GM12875 (cell line): ENCODE data around the gene COL23A1.

Source experiments
- H3K4me3 ChIP-seq: one replicate; pipeline ENCODE4 v1.5.1; 2011; ENCODE audit warnings: low read depth, low read length, control low read depth
- TF ChIP-seq, protein P1 (sequence below): IDR thresholded peaks from 2 replicates; pipeline ENCODE4 v1.5.1; 2011; ENCODE audit warnings: low read depth, mild to moderate bottlenecking, control low read depth, inconsistent platforms, low read length, moderate library complexity, borderline replicate concordance; ENCODE audit not compliant: insufficient read depth

COL23A1 gene

DNA sequence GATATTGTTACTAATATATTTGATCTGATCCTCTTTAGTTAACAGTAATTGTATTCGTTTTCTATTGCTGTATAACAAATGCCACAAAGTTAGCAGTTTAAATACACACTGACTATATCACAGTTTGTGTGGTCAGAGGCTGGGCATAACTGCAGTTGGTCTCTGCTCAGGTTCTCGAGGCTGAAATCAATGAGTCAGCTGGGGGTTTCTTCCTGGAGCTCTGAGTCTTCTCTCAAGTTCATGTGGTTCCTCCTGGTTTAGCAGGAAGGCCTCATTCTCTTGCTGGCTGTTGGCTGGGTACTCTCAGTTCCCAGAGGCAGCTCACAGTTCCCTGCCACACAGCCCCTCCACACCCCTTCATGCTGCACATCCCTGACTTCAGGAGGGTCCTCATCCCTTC lies 20.7 kb downstream of the COL23A1 start:
- H3K4me3 ChIP-seq, result no peak overlapping the region
- TF ChIP-seq, protein P1, sequence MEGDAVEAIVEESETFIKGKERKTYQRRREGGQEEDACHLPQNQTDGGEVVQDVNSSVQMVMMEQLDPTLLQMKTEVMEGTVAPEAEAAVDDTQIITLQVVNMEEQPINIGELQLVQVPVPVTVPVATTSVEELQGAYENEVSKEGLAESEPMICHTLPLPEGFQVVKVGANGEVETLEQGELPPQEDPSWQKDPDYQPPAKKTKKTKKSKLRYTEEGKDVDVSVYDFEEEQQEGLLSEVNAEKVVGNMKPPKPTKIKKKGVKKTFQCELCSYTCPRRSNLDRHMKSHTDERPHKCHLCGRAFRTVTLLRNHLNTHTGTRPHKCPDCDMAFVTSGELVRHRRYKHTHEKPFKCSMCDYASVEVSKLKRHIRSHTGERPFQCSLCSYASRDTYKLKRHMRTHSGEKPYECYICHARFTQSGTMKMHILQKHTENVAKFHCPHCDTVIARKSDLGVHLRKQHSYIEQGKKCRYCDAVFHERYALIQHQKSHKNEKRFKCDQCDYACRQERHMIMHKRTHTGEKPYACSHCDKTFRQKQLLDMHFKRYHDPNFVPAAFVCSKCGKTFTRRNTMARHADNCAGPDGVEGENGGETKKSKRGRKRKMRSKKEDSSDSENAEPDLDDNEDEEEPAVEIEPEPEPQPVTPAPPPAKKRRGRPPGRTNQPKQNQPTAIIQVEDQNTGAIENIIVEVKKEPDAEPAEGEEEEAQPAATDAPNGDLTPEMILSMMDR, result no peak

DNA sequence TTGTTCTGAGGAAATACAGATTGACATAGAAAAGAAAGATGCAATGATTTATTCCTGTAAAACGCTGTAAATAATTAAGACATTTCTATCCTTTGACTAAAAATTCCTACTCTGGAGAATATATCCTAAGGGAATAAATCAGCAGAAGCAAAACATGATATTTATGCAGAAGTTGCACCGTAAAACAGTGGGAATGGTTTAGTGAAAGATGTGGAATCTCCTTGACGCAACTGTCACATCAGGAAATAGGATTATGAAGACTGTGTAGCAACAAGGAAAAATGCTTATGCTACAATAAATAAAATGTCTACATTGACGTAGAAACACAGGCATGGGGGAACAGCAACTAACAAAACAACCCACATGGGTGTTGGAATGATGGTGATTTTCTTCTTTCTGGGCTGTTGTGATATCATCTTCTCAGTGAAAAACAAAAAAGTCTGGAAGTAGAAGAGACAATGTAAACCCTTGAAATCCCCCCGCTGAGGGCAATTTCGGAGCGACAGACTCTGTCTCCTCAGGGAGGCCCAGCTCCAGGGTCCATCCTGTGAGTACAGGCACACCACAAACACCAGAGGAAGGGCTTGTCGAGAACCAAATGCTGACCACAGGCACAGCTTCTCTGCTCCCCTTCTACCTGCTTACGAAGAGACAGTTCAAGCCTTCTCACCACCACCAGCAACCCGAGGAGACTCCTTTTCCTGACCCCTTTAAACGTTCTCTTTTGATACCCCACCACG lies 25.2 kb downstream of the COL23A1 start:
- no peak overlapping the region for H3K4me3 ChIP-seq
- TF ChIP-seq, protein P1, result no peak

DNA sequence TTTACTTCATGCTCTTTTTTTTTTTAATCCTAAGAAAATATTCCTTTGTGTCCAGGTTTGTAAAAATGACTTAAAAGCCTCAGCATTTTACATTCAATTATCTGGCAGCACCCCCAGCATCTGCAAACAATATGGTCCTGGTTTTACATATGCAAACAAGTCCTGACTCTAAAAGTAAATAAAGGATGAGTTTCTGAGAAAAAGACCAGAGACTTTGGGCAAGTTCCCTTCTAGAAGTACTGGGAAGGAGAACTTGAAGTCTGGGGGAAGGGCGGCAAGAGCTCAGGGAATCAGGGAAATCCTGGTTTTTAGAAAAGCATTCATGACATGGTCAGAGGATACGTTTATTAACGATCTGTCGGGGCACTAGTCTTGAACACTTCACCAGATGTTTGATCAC lies 25.8 kb downstream of the COL23A1 start:
- TF ChIP-seq, protein P1, result no peak
- no peak overlapping the region for H3K4me3 ChIP-seq

DNA sequence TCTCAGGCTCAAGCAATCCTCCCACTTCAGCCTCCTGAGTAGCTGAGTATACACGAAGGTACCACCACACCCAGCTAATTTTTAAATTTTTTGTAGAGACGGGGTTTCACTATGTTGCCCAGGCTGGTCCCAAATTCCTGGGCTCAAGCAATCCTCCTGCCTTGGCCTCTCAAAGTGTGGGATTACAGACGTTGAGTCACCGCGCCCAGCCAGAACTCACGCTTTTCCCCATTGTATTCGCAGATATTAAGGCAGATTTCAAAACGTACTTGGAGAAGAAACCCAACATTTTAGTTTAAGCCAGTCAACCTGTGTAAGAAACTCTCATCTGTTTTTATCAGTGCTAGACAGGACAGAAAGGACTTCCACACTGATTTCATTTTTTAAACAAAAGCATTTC lies 26.6 kb downstream of the COL23A1 start:
- TF ChIP-seq, protein P1, result no peak
- no peak overlapping the region for H3K4me3 ChIP-seq

DNA sequence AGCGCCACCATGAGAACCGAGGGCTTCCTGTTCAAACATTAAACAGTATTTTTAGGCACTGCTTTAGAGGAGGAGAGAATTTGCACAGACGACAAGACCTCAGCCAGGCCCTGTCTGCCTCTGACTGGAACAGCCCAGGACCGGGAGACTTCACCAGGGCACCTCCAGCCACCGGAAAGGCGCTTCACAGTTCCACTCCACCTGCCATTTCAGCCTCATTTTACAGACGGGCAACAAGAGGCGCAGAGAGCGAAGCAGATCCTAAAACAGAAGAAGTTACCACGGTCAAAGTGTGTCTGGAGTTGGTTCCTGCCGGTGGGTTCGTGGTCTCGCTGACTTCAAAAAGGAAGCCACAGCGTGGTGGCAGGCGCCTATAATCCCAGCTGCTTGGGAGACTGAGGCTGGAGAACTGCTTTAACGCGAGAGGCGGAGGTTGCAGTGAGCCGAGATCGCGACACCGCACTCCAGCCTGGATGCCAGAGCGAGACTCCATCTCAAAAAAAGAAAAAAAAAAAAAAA lies 28.4 kb downstream of the COL23A1 start:
- TF ChIP-seq, protein P1, result no peak

DNA sequence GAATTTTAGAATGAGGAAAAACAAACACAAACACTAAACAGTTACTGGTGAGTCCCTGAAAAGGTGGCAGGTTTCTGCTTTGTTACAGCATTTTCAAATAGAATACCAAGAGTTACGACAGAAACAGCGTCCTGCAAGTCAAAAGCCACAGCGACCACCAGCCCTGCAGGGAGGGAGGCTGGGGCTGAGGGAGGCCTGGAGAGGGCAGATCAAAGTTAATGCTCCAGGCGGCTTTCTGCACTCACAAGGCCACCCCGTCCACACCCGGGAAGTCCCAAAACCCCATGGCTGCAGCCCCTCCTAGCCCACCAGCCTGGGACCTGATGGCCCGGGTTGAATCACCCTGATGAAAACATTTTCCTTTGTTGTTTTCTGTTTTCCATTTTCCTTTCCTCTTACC lies 29.3 kb downstream of the COL23A1 start:
- TF ChIP-seq, protein P1, result no peak
- H3K4me3 ChIP-seq, result no peak overlapping the region

More for the DNA sequence above, 28.4 kb downstream of the COL23A1 start:
- no peak overlapping the region for H3K4me3 ChIP-seq

DNA sequence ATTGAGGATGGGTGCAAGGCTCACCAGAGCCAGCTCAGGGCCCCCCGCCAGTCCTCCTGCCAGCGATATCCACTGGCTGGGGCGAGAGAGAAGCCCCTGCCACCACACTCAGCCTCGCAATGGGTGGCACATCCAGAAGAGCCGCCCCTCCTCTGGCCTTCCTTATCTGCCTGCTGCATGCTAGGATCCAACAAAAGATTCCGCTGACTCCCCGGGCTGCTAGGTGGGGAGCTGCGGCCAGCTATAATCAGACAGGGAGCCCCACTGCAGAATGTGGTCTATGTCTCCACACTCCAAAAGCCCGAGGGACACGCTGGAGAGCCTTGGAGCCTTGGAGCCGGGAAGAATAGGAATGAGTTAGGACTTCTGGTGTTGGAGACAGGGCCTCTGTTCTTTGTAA lies 32.8 kb downstream of the COL23A1 start:
- TF ChIP-seq, protein P1, result no peak
- H3K4me3 ChIP-seq, result no peak overlapping the region
